ENCODE measurements around the gene CREM. TPM values are rescaled to one million over a fixed set of nuclear protein-coding genes. Genes with fewer than 3 reads are reported as not detected.
"Not testable (repeated sequence)": the region's sequence is repeated elsewhere in the genome, so short reads cannot be mapped to it uniquely, and the experiment has no call there.

The CREM gene
- 36.7 and 43.0 TPM in 2 replicates for total RNA-seq (2014; rRNA removed)
- 16.9 TPM for polyA plus RNA-seq (2012)

GRCh38 chr10:35126530-35127288 lies at the start of gene CREM:
Gene CREM (plus strand): TSS chr10:35126846. CDS start chr10:35137836, 10,990 bp downstream.
- DNase-seq (ENCODE audit: low read depth), result peak; percentile 93

GRCh38 chr10:35079265-35079664 lies 47.4 kb upstream of the CREM start:
- DNase-seq (ENCODE audit: low read depth), result no peak

- DNase-seq (ENCODE audit: low read depth), result peak; percentile 77
These were observed 46.9 kb upstream of the CREM start for GRCh38 chr10:35079763-35080162.

GRCh38 chr10:35080261-35080660 lies 46.4 kb upstream of the CREM start:
- DNase-seq (ENCODE audit: low read depth), result not testable (repeated sequence)

GRCh38 chr10:35083242-35083641 lies 43.4 kb upstream of the CREM start:
- DNase-seq (ENCODE audit: low read depth), result no peak

- DNase-seq (ENCODE audit: low read depth), result no peak
These were observed 37.0 kb upstream of the CREM start for GRCh38 chr10:35089611-35090161.

- DNase-seq (ENCODE audit: low read depth), result peak; percentile 94
These were observed 36.3 kb upstream of the CREM start, which contains the start of gene CUL2 for GRCh38 chr10:35090162-35090954. Gene CUL2 (minus strand): TSS chr10:35090341. CDS start chr10:35071317, 19,024 bp downstream.

- no peak for DNase-seq (ENCODE audit: low read depth)
These were observed 34.5 kb upstream of the CREM start for GRCh38 chr10:35091994-35092790.

- no peak for DNase-seq (ENCODE audit: low read depth)
These were observed 33.8 kb upstream of the CREM start for GRCh38 chr10:35092851-35093250.

- no peak for DNase-seq (ENCODE audit: low read depth)
These were observed 30.3 kb upstream of the CREM start for GRCh38 chr10:35096312-35096711.

GRCh38 chr10:35097510-35097909 lies 29.1 kb upstream of the CREM start:
- DNase-seq (ENCODE audit: low read depth), result no peak

GRCh38 chr10:35103882-35104281 lies 22.8 kb upstream of the CREM start:
- DNase-seq (ENCODE audit: low read depth), result no peak

GRCh38 chr10:35112571-35112970 lies 14.1 kb upstream of the CREM start:
- no peak for DNase-seq (ENCODE audit: low read depth)

- DNase-seq (ENCODE audit: low read depth), result no peak
These were observed 7.3 kb upstream of the CREM start for GRCh38 chr10:35119378-35119777.

- DNase-seq (ENCODE audit: low read depth), result no peak
These were observed 2.1 kb upstream of the CREM start for GRCh38 chr10:35124540-35124939.

- no peak for DNase-seq (ENCODE audit: low read depth)
These were observed 550 bp upstream of the CREM start for GRCh38 chr10:35126062-35126529.

- peak; percentile 62 for DNase-seq (ENCODE audit: low read depth)
These were observed 744 bp downstream of the CREM start for GRCh38 chr10:35127289-35127891.

GRCh38 chr10:35129185-35129674 lies 2.6 kb downstream of the CREM start:
- no peak for DNase-seq (ENCODE audit: low read depth)

GRCh38 chr10:35130663-35131062 lies 4.0 kb downstream of the CREM start:
- no peak for DNase-seq (ENCODE audit: low read depth)

GRCh38 chr10:35132727-35133126 lies 6.1 kb downstream of the CREM start:
- DNase-seq (ENCODE audit: low read depth), result no peak

- DNase-seq (ENCODE audit: low read depth), result no peak
These were observed 6.9 kb downstream of the CREM start for GRCh38 chr10:35133586-35133985.
